Measurements from ENCODE around the gene HOMEZ.
A peak's percentile ranks its signal among the peaks of the same experiment; 100 is the strongest.
"Not testable (repeated sequence)": the region's sequence is repeated elsewhere in the genome, so short reads cannot be mapped to it uniquely, and the experiment has no call there.

Gene HOMEZ

GRCh38 chr14:23259426-23259825 is 26.5 kb downstream of the HOMEZ start:
- no peaks in the 10 kb centered on the region for H3K4me1 Mint-ChIP-seq
- H3K4me3 Mint-ChIP-seq, result no peak overlapping the region
- no peak overlapping the region for H3K27ac Mint-ChIP-seq
- H3K27me3 Mint-ChIP-seq, result peaks cover 13% of the 10 kb centered on the region
- H3K9me3 Mint-ChIP-seq, result no peaks in the 10 kb centered on the region
- H3K36me3 Mint-ChIP-seq, result no peaks in the 10 kb centered on the region

DNA sequence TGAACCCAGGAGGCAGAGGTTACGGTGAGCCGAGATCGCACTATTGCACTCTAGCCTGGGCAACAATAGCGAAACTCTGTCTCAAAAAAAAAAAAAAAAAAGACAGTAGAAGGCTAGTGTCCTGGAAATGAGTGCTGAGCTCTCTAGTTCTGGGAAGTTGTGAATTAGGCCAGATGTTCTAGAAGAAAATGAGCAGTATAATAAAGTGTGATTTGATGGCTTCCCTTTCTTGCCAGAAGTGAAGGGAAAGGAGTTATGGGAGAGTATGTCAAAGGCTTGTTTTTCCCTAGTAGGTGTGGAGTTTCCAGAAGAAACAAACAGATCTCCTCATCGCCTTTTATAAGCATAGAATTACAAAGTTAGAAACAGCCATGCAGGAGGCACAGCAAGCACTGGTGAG is 27.7 kb downstream of the HOMEZ start:
- Mint-ChIP-seq H3K27ac (no peak overlapping the region), H3K4me1 (no peaks in the 10 kb centered on the region), H3K36me3 (no peaks in the 10 kb centered on the region), H3K9me3 (no peaks in the 10 kb centered on the region), H3K27me3 (peaks cover 13% of the 10 kb centered on the region), H3K4me3 (no peak overlapping the region)

DNA sequence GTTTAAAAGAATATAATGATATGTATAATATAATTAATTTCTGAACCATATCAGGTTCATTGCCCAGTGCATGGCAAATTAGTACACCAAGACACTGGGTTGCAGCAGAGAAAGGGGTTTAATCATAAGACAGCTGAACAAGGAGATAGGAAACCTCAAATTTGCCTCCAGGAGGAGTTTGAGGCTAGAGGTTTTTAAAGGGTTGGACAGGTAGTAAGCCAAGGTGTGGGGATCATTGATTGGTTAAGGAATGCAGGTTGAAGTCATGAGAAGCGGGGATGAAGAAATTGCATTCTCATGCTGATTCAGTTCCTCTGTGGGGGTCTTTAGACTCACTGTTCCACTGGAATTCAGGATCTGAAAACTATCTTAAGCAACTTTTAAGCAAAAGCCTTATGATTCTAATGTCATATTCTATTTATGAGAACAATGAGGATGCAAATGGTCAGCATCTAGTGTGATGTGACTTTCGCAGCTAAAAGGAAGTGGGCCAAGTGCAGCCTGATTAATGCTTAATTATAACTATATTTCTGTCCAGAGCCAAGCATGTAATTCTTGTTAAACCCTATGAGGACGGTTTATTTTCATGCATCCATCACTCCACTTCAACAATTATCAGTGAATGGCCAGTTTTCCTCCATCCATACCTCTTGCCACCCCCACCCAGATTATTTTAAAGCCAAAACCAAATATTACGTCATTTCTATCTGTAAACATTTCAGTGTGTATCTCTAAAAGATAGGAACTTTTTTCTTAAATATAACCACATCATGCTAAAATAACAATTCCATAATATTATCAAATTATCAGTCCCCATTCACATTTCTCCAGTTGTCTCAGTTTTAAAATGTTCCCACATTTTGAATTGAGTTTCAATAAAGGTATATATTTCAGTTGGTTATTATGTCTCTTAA is 33.3 kb downstream of the HOMEZ start:
- peaks cover 9% of the 10 kb centered on the region for H3K27me3 Mint-ChIP-seq
- no peaks in the 10 kb centered on the region for H3K36me3 Mint-ChIP-seq
- no peak overlapping the region for H3K4me3 Mint-ChIP-seq
- H3K4me1 Mint-ChIP-seq, result no peaks in the 10 kb centered on the region
- no peak overlapping the region for H3K27ac Mint-ChIP-seq
- no peaks in the 10 kb centered on the region for H3K9me3 Mint-ChIP-seq

- Mint-ChIP-seq H3K4me1 (no peaks in the 10 kb centered on the region), H3K36me3 (no peaks in the 10 kb centered on the region), H3K4me3 (no peak overlapping the region), H3K9me3 (no peaks in the 10 kb centered on the region), H3K27ac (no peak overlapping the region), H3K27me3 (peaks cover 9% of the 10 kb centered on the region)
Observed at GRCh38 chr14:23252006-23252405, 33.9 kb downstream of the HOMEZ start.

GRCh38 chr14:23249824-23250223 is 36.1 kb downstream of the HOMEZ start:
- H3K9me3 Mint-ChIP-seq, result no peaks in the 10 kb centered on the region
- H3K27ac Mint-ChIP-seq, result no peak overlapping the region
- no peaks in the 10 kb centered on the region for H3K4me1 Mint-ChIP-seq
- H3K36me3 Mint-ChIP-seq, result no peaks in the 10 kb centered on the region
- peaks cover 9% of the 10 kb centered on the region for H3K27me3 Mint-ChIP-seq
- H3K4me3 Mint-ChIP-seq, result no peak overlapping the region

GRCh38 chr14:23248601-23249000 is 37.3 kb downstream of the HOMEZ start:
- Mint-ChIP-seq H3K27me3 (peaks cover 8% of the 10 kb centered on the region), H3K27ac (no peak overlapping the region), H3K9me3 (no peaks in the 10 kb centered on the region), H3K36me3 (no peaks in the 10 kb centered on the region), H3K4me3 (no peak overlapping the region), H3K4me1 (no peaks in the 10 kb centered on the region)

DNA sequence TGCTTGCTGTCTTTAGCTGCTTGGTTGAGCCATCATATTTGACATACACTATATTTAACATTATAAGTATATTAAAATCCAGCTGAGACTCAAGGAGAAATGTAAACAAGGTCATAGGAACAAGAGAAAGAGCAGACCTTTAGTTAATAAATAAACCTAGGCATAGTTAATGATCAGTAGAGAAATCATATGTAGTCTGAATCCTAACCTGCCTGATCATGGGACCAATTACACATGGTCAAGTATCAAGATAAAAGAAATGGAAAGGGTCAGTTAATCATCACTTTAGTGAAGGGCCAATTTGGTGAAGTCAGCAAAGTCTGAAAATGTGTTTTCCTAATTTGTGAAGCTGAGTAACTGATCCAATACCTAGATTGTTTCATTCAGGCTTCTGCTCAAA is 40.6 kb downstream of the HOMEZ start:
- Mint-ChIP-seq H3K36me3 (no peaks in the 10 kb centered on the region), H3K9me3 (no peaks in the 10 kb centered on the region), H3K27me3 (peaks cover 7% of the 10 kb centered on the region), H3K4me1 (no peaks in the 10 kb centered on the region), H3K27ac (no peak overlapping the region), H3K4me3 (no peak overlapping the region)

GRCh38 chr14:23243066-23243465 is 42.9 kb downstream of the HOMEZ start:
- Mint-ChIP-seq H3K27me3 (peaks cover 8% of the 10 kb centered on the region), H3K27ac (no peak overlapping the region), H3K4me1 (peaks cover under 1% of the 10 kb centered on the region), H3K4me3 (no peak overlapping the region), H3K9me3 (no peaks in the 10 kb centered on the region), H3K36me3 (no peaks in the 10 kb centered on the region)

DNA sequence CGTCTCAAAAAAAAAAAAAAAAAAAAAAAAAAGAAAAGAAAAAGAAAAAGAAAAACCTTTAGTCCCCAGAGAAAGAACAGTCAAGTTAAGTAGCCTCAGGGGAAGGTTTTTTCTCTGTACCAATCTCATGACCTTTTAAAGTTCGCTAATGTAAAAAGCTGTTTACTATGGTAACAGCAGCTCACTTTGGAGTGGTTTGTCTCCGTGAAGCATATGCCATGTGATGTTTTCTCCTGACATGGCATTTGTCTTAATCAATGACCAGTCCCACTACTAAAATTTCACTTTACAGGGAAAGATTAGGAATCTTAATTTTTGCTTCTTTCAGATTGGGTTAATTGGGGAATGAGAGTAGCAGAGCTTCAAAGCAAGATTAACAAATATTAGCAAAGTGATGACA is 43.9 kb downstream of the HOMEZ start:
- peaks cover 8% of the 10 kb centered on the region for H3K27me3 Mint-ChIP-seq
- H3K4me3 Mint-ChIP-seq, result no peak overlapping the region
- H3K4me1 Mint-ChIP-seq, result peaks cover 8% of the 10 kb centered on the region
- no peaks in the 10 kb centered on the region for H3K9me3 Mint-ChIP-seq
- H3K36me3 Mint-ChIP-seq, result no peaks in the 10 kb centered on the region
- no peak overlapping the region for H3K27ac Mint-ChIP-seq

DNA sequence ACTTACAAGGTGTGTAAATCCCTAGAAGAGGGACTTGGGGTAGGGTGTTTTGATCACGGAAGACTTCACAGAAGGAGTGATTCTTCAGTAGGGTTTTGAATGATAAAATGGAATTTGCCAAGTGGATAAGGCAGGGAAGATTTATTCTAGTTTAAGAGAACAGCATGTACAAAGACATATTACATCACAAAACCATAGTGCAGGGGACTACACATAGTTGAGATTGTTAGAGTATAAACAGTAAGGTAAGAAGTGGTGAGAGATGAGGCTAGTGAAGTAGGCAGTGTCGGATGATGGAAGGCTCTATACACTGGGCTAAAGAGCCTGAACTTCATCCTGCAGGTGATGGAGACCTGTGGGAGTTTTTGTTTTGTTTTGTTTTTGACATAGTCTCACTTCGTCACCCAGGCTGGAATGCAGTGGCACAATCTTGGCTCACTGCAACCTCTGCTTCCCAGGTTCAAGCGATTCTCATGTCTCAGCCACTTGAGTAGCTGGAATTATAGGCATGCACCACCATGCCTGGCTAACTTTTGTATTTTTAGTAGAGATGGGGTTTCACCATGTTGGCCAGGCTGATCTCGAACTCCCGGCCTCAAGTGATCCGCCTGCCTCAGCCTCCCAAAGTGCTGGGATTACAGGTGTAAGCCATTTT is 44.7 kb downstream of the HOMEZ start:
- H3K9me3 Mint-ChIP-seq, H3K4me1 Mint-ChIP-seq, H3K36me3 Mint-ChIP-seq, H3K4me3 Mint-ChIP-seq, H3K27me3 Mint-ChIP-seq: not testable (repeated sequence)
- H3K27ac Mint-ChIP-seq, result peak overlapping the region; percentile 31

GRCh38 chr14:23240661-23241060 is 45.3 kb downstream of the HOMEZ start:
- Mint-ChIP-seq H3K4me3 (no peak overlapping the region), H3K36me3 (no peaks in the 10 kb centered on the region), H3K4me1 (peaks cover 8% of the 10 kb centered on the region), H3K9me3 (no peaks in the 10 kb centered on the region), H3K27ac (peak overlapping the region; percentile 31), H3K27me3 (peaks cover 8% of the 10 kb centered on the region)

DNA sequence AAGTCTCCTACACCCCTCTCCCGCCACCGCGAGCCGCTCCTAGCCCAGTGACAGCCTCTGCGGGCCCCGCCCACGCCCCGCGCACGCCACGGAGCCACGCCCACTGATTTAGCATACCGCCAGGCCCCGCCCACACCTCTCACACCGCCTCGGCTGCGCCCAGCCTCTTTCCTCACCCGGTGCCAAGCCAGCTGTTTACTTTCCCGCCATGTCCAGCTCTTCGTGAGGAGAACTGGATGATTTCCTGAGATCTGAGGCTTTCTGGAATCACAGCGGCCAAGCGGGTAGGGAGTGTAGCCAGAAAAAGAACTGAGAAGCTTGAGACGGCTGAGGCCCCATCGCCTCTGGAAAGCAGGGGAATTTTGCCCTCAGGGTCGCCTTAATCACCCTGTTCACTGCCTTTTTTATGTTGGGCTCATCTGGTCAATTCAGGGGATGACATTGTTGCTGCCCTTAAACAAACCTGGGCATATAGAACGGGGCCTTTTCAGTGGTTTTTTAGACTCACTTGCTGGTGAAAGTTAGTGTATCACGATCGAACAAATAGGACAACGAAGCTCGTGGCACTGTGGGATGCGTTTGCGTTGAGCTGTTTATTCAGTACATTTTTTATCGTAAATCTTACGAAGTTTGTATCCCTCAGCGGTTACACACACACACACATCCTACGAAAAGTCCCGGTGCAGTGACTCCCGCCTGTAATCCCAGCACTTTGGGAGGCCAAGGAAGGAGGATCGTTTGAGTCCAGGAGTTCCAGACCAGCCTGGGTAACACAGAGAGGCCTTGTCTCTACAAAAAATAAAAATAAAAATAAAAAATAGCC is 47.9 kb downstream of the HOMEZ start, which contains the start of gene RNF212B:
Gene RNF212B, plus strand, starts transcription at position 165 of the 823 bp plus-strand sequence. CDS start 2,410 bp downstream, outside the sequence.
- peak within 1 kb of the TSS; percentile 66 for H3K4me3 Mint-ChIP-seq
- H3K27me3 Mint-ChIP-seq, result peaks cover 8% of the 10 kb centered on the region
- peak within 1 kb of the TSS; percentile 35 for H3K27ac Mint-ChIP-seq
- H3K36me3 Mint-ChIP-seq, result no peaks in the 10 kb centered on the region
- H3K4me1 Mint-ChIP-seq, result peaks cover 8% of the 10 kb centered on the region
- H3K9me3 Mint-ChIP-seq, result no peaks in the 10 kb centered on the region

- not testable (repeated sequence) for H3K4me1 Mint-ChIP-seq
Observed at GRCh38 chr14:23232241-23232808, 53.6 kb downstream of the HOMEZ start.

GRCh38 chr14:23228812-23229211 is 57.1 kb downstream of the HOMEZ start:
- H3K9me3 Mint-ChIP-seq, result no peaks in the 10 kb centered on the region
- no peak overlapping the region for H3K27ac Mint-ChIP-seq
- no peak overlapping the region for H3K4me3 Mint-ChIP-seq
- H3K27me3 Mint-ChIP-seq, result no peaks in the 10 kb centered on the region
- no peaks in the 10 kb centered on the region for H3K4me1 Mint-ChIP-seq
- H3K36me3 Mint-ChIP-seq, result no peaks in the 10 kb centered on the region

More at GRCh38 chr14:23232241-23232808, 53.6 kb downstream of the HOMEZ start:
- H3K4me3 Mint-ChIP-seq, H3K9me3 Mint-ChIP-seq, H3K27me3 Mint-ChIP-seq, H3K27ac Mint-ChIP-seq, H3K36me3 Mint-ChIP-seq: not testable (repeated sequence)

GRCh38 chr14:23227566-23227965 is 58.4 kb downstream of the HOMEZ start:
- Mint-ChIP-seq H3K4me1 (no peaks in the 10 kb centered on the region), H3K27ac (no peak overlapping the region), H3K36me3 (no peaks in the 10 kb centered on the region)

More at GRCh38 chr14:23227566-23227965, 58.4 kb downstream of the HOMEZ start:
- no peaks in the 10 kb centered on the region for H3K27me3 Mint-ChIP-seq
- no peak overlapping the region for H3K4me3 Mint-ChIP-seq
- no peaks in the 10 kb centered on the region for H3K9me3 Mint-ChIP-seq
